ENCODE results near the gene ATP1B3.

Gene ATP1B3

DNA sequence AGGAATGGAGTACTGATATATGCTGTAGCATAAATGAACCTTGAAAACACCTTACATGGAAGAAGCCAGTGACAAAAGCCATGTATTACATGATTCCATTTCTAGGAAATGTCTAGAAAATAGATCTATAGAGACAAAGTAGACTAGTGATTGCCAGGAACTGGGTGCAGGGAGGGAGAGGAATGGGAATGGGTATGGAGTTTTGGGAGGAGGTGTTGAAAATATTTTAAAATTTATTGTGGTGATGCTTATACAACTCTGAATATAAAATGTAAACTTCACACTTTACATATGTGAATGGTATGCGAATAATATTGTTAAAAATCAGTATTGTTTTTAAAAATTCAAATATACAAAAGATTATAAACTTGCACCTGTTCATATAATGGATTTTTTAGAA lies 22.5 kb downstream of the ATP1B3 start:
- H3K18ac ChIP-seq (ENCODE audit: low read length), result no peak overlapping the region
- no peak overlapping the region for H2BK5ac ChIP-seq (ENCODE audit: low read length)
- peaks cover 18% of the 10 kb centered on the region for H3K79me1 ChIP-seq (ENCODE audit: low read length)
- no peak overlapping the region for H4K8ac ChIP-seq (ENCODE audit: low read depth, low read length)
- no peaks in the 10 kb centered on the region for H3K4me1 ChIP-seq (ENCODE audit: control insufficient read depth, low read depth, low read length)
- H3K79me2 ChIP-seq (ENCODE audit: control insufficient read depth, insufficient read depth, low read length), result peaks cover 24% of the 10 kb centered on the region
- no peak for DNase-seq
- no peak overlapping the region for H4K5ac ChIP-seq (ENCODE audit: low read length)
- H2BK120ac ChIP-seq (ENCODE audit: low read depth, low read length), result no peak overlapping the region
- WGBS (ENCODE audit: extremely low coverage, insufficient coverage, low lambda C conversion rate), result no CpG with 5 or more reads among the region's 1 CpG
- H2AK5ac ChIP-seq (ENCODE audit: low read length), result no peak overlapping the region
- no peak overlapping the region for H3K4ac ChIP-seq (ENCODE audit: low read depth, low read length)
- no peak overlapping the region for H3K27ac ChIP-seq (ENCODE audit: low read depth, low read length)
- no peaks in the 10 kb centered on the region for H3K27me3 ChIP-seq (ENCODE audit: insufficient read depth, low read length, poor library complexity)
- no peak overlapping the region for H3K56ac ChIP-seq (ENCODE audit: low read length)
- H3K36me3 ChIP-seq (ENCODE audit: control insufficient read depth, insufficient read depth, low read length), result no peaks in the 10 kb centered on the region
- no peak overlapping the region for H3K4me2 ChIP-seq (ENCODE audit: low read length)
- H3K23ac ChIP-seq (ENCODE audit: low read length), result no peak overlapping the region
- H3K4me3 ChIP-seq (ENCODE audit: low read length), result no peak overlapping the region
- H3K9ac ChIP-seq (ENCODE audit: low read length), result no peak overlapping the region
- H2BK15ac ChIP-seq (replicated peaks; ENCODE audit: low read depth), result no peak overlapping the region

DNA sequence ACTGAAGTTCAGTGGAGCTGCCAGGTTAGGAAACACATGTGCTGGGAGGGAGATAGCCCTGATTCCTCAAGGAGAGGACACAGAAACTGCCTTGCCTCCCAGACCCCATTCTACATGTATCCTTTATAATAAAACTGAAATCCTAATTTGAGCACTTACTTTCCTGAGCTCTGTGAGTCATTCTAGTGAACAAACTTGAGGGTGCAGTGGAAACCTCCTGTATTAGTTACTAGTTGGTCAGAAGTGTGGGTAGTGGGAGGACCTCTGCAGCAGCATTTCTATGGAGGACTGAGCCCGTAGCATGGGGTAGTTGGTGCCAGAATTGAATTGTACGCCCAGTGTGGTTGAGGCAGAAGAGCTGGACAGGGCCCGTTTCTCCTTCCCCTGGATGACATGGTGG lies 23.9 kb downstream of the ATP1B3 start:
- DNase-seq, result no peak
- Histone ChIP-seq H3K27me3 (ENCODE audit: insufficient read depth, low read length, poor library complexity) (no peaks in the 10 kb centered on the region), H3K36me3 (ENCODE audit: control insufficient read depth, insufficient read depth, low read length) (no peaks in the 10 kb centered on the region), H4K5ac (ENCODE audit: low read length) (no peak overlapping the region), H2BK15ac (replicated peaks; ENCODE audit: low read depth) (no peak overlapping the region), H3K27ac (ENCODE audit: low read depth, low read length) (no peak overlapping the region), H4K8ac (ENCODE audit: low read depth, low read length) (no peak overlapping the region), H3K9ac (ENCODE audit: low read length) (no peak overlapping the region), H3K56ac (ENCODE audit: low read length) (no peak overlapping the region), H3K23ac (ENCODE audit: low read length) (no peak overlapping the region), H3K79me1 (ENCODE audit: low read length) (peaks cover 18% of the 10 kb centered on the region), H3K4me2 (ENCODE audit: low read length) (no peak overlapping the region), H3K4me1 (ENCODE audit: control insufficient read depth, low read depth, low read length) (no peaks in the 10 kb centered on the region), H3K4ac (ENCODE audit: low read depth, low read length) (no peak overlapping the region), H3K18ac (ENCODE audit: low read length) (no peak overlapping the region), H3K79me2 (ENCODE audit: control insufficient read depth, insufficient read depth, low read length) (peaks cover 21% of the 10 kb centered on the region), H2AK5ac (ENCODE audit: low read length) (no peak overlapping the region), H2BK5ac (ENCODE audit: low read length) (no peak overlapping the region), H3K4me3 (ENCODE audit: low read length) (no peak overlapping the region), H2BK120ac (ENCODE audit: low read depth, low read length) (no peak overlapping the region)
- no CpG with 5 or more reads among the region's 3 CpGs for WGBS (ENCODE audit: extremely low coverage, insufficient coverage, low lambda C conversion rate)

DNA sequence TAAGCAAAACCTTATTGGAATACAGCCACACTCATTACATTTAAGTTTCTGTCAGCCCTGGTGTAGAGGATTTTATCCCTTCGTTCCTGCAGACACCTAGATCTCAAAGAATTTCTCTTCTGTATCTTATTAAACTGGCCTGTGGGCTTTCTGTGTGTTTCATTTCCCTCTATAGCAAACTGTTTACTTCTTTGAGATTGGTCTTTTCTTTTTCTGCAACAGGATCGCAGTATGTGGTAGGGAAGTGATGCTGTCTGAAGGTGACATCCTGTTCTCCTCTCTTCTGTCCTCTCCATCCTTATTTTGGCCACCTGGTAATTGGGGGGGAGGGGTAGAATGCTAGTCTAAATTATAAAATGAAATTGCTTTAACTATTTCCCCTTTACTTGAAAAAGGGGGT lies 25.5 kb downstream of the ATP1B3 start:
- DNase-seq, result no peak
- H3K4me3 ChIP-seq (ENCODE audit: low read length), result no peak overlapping the region
- no peak overlapping the region for H2BK5ac ChIP-seq (ENCODE audit: low read length)
- H3K23ac ChIP-seq (ENCODE audit: low read length), result no peak overlapping the region
- H3K18ac ChIP-seq (ENCODE audit: low read length), result no peak overlapping the region
- no peak overlapping the region for H3K4me2 ChIP-seq (ENCODE audit: low read length)
- WGBS (ENCODE audit: extremely low coverage, insufficient coverage, low lambda C conversion rate), result no CpG with 5 or more reads among the region's 2 CpGs
- no peak overlapping the region for H4K5ac ChIP-seq (ENCODE audit: low read length)
- H3K79me2 ChIP-seq (ENCODE audit: control insufficient read depth, insufficient read depth, low read length), result peaks cover 15% of the 10 kb centered on the region
- no peaks in the 10 kb centered on the region for H3K27me3 ChIP-seq (ENCODE audit: insufficient read depth, low read length, poor library complexity)
- H3K27ac ChIP-seq (ENCODE audit: low read depth, low read length), result no peak overlapping the region
- no peaks in the 10 kb centered on the region for H3K4me1 ChIP-seq (ENCODE audit: control insufficient read depth, low read depth, low read length)
- no peak overlapping the region for H2BK120ac ChIP-seq (ENCODE audit: low read depth, low read length)
- H2AK5ac ChIP-seq (ENCODE audit: low read length), result no peak overlapping the region
- no peak overlapping the region for H3K4ac ChIP-seq (ENCODE audit: low read depth, low read length)
- H3K36me3 ChIP-seq (ENCODE audit: control insufficient read depth, insufficient read depth, low read length), result no peaks in the 10 kb centered on the region
- no peak overlapping the region for H4K8ac ChIP-seq (ENCODE audit: low read depth, low read length)
- no peak overlapping the region for H3K56ac ChIP-seq (ENCODE audit: low read length)
- H2BK15ac ChIP-seq (replicated peaks; ENCODE audit: low read depth), result no peak overlapping the region
- peaks cover 16% of the 10 kb centered on the region for H3K79me1 ChIP-seq (ENCODE audit: low read length)
- H3K9ac ChIP-seq (ENCODE audit: low read length), result no peak overlapping the region

DNA sequence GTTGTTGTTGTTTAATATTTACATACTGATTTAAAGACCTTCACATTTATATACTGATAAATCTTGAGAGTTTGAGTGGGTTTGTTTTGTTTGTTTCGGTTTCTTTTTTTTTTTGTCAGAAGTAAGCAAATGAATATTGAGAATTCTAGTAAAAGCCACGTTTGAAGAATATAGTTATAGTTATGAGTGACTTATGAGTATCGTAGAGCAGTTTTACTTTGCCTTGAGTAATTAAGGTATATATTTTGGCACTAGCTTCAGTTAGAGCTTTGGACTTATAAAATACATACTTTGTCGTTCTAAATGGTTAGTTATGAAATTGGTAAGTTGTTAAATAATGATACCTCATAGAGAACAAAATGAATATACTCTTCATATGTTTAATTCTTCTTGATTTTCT lies 27.8 kb downstream of the ATP1B3 start:
- no CpG with 5 or more reads among the region's 4 CpGs for WGBS (ENCODE audit: extremely low coverage, insufficient coverage, low lambda C conversion rate)
- Histone ChIP-seq H3K27me3 (ENCODE audit: insufficient read depth, low read length, poor library complexity) (no peaks in the 10 kb centered on the region), H2BK5ac (ENCODE audit: low read length) (no peak overlapping the region), H4K8ac (ENCODE audit: low read depth, low read length) (no peak overlapping the region), H3K4me2 (ENCODE audit: low read length) (no peak overlapping the region), H3K18ac (ENCODE audit: low read length) (no peak overlapping the region), H2AK5ac (ENCODE audit: low read length) (no peak overlapping the region), H3K4ac (ENCODE audit: low read depth, low read length) (no peak overlapping the region), H3K79me2 (ENCODE audit: control insufficient read depth, insufficient read depth, low read length) (peaks cover 11% of the 10 kb centered on the region), H3K36me3 (ENCODE audit: control insufficient read depth, insufficient read depth, low read length) (peaks cover 4% of the 10 kb centered on the region), H3K56ac (ENCODE audit: low read length) (no peak overlapping the region), H3K4me1 (ENCODE audit: control insufficient read depth, low read depth, low read length) (no peaks in the 10 kb centered on the region), H3K27ac (ENCODE audit: low read depth, low read length) (no peak overlapping the region), H4K5ac (ENCODE audit: low read length) (no peak overlapping the region), H3K79me1 (ENCODE audit: low read length) (peaks cover 16% of the 10 kb centered on the region), H3K4me3 (ENCODE audit: low read length) (no peak overlapping the region), H3K23ac (ENCODE audit: low read length) (no peak overlapping the region), H3K9ac (ENCODE audit: low read length) (no peak overlapping the region), H2BK15ac (replicated peaks; ENCODE audit: low read depth) (no peak overlapping the region), H2BK120ac (ENCODE audit: low read depth, low read length) (no peak overlapping the region)
- no peak for DNase-seq

DNA sequence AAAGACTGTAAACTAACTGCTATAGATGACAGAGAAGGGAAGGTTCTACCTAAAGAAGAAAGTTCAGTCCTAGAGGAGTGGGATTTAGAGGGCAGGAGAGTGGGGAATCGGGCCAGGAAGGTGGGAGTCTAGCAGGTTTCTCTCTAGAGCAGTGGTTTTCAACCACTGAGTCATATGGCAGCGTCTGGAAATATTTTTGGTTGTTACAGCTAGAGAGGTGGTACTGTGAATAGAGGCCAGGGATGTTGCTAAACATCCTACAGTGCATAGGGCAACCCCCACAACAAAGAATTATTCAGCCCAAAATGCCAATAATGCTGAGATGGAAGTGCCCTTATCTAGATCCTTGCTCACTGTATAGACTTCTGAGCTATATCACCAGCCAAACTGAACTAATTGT lies 28.7 kb downstream of the ATP1B3 start:
- H3K56ac ChIP-seq (ENCODE audit: low read length), result no peak overlapping the region
- H3K27ac ChIP-seq (ENCODE audit: low read depth, low read length), result no peak overlapping the region
- no peak overlapping the region for H2AK5ac ChIP-seq (ENCODE audit: low read length)
- no peak overlapping the region for H4K8ac ChIP-seq (ENCODE audit: low read depth, low read length)
- H3K9ac ChIP-seq (ENCODE audit: low read length), result no peak overlapping the region
- H3K4me1 ChIP-seq (ENCODE audit: control insufficient read depth, low read depth, low read length), result no peaks in the 10 kb centered on the region
- H3K79me2 ChIP-seq (ENCODE audit: control insufficient read depth, insufficient read depth, low read length), result peaks cover 9% of the 10 kb centered on the region
- no peak overlapping the region for H2BK120ac ChIP-seq (ENCODE audit: low read depth, low read length)
- H3K4me3 ChIP-seq (ENCODE audit: low read length), result no peak overlapping the region
- no peaks in the 10 kb centered on the region for H3K27me3 ChIP-seq (ENCODE audit: insufficient read depth, low read length, poor library complexity)
- peaks cover 14% of the 10 kb centered on the region for H3K79me1 ChIP-seq (ENCODE audit: low read length)
- no peak overlapping the region for H2BK15ac ChIP-seq (replicated peaks; ENCODE audit: low read depth)
- no peak for DNase-seq
- WGBS (ENCODE audit: extremely low coverage, insufficient coverage, low lambda C conversion rate), result no CpG with 5 or more reads among the region's 2 CpGs
- no peak overlapping the region for H3K23ac ChIP-seq (ENCODE audit: low read length)
- H3K18ac ChIP-seq (ENCODE audit: low read length), result no peak overlapping the region
- no peak overlapping the region for H2BK5ac ChIP-seq (ENCODE audit: low read length)
- H3K4ac ChIP-seq (ENCODE audit: low read depth, low read length), result no peak overlapping the region
- H3K4me2 ChIP-seq (ENCODE audit: low read length), result no peak overlapping the region
- H3K36me3 ChIP-seq (ENCODE audit: control insufficient read depth, insufficient read depth, low read length), result peaks cover 6% of the 10 kb centered on the region
- no peak overlapping the region for H4K5ac ChIP-seq (ENCODE audit: low read length)

DNA sequence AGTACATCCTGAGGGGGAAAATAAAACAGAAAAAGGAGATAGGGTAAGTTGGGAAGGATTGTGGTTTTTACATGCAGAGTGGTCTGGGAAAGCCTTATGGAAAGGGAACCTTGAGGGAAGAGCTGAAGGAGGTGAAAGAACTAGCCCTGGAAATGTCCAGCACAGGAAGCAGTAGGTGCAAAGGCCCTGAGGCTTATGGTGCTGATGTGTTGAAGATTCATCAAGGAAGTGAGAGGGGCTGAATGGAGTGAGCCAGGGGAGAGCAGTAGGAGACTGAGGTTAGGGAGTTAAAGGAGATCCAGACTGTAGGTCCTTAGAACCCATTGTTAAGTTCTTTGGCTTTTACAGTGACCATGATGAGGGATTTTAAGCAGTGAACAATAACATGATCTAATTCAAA lies 33.0 kb downstream of the ATP1B3 start:
- Histone ChIP-seq H4K8ac (ENCODE audit: low read depth, low read length) (no peak overlapping the region), H3K9ac (ENCODE audit: low read length) (no peak overlapping the region), H3K4ac (ENCODE audit: low read depth, low read length) (no peak overlapping the region), H2BK120ac (ENCODE audit: low read depth, low read length) (no peak overlapping the region), H3K18ac (ENCODE audit: low read length) (no peak overlapping the region), H2BK15ac (replicated peaks; ENCODE audit: low read depth) (no peak overlapping the region), H3K56ac (ENCODE audit: low read length) (no peak overlapping the region), H3K27ac (ENCODE audit: low read depth, low read length) (no peak overlapping the region), H3K79me2 (ENCODE audit: control insufficient read depth, insufficient read depth, low read length) (no peaks in the 10 kb centered on the region), H3K4me3 (ENCODE audit: low read length) (no peak overlapping the region), H3K27me3 (ENCODE audit: insufficient read depth, low read length, poor library complexity) (no peaks in the 10 kb centered on the region), H3K4me1 (ENCODE audit: control insufficient read depth, low read depth, low read length) (no peaks in the 10 kb centered on the region), H3K23ac (ENCODE audit: low read length) (no peak overlapping the region), H4K5ac (ENCODE audit: low read length) (no peak overlapping the region), H3K36me3 (ENCODE audit: control insufficient read depth, insufficient read depth, low read length) (peaks cover 6% of the 10 kb centered on the region), H3K4me2 (ENCODE audit: low read length) (no peak overlapping the region), H2BK5ac (ENCODE audit: low read length) (no peak overlapping the region), H2AK5ac (ENCODE audit: low read length) (no peak overlapping the region), H3K79me1 (ENCODE audit: low read length) (peaks cover 3% of the 10 kb centered on the region)
- DNase-seq, result no peak

Measured in mesendoderm (in vitro differentiated cells).